Measurements from ENCODE around the gene ENOX1. TPM values are rescaled to one million over a fixed set of nuclear protein-coding genes. Genes with fewer than 3 reads are reported as not detected.

The ENOX1 gene
- total RNA-seq, 1 donor: 7.4 TPM

DNA sequence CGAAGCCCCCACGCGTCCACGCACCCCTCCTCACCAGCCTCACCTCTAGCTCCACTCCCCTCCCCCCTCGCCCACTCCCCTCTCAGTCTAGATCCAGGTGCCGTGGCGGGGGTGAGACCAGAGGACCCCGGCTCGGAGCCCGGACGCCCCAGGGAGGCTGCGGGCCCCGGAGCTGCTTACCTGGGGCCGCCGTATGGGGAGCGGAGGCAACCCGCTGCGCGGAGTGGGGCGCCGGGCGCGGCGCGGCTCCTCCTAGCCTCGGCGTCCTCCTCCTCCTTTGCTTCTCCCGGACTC, 353 bp downstream of the ENOX1 start:
- TF ChIP-seq, protein P1, sequence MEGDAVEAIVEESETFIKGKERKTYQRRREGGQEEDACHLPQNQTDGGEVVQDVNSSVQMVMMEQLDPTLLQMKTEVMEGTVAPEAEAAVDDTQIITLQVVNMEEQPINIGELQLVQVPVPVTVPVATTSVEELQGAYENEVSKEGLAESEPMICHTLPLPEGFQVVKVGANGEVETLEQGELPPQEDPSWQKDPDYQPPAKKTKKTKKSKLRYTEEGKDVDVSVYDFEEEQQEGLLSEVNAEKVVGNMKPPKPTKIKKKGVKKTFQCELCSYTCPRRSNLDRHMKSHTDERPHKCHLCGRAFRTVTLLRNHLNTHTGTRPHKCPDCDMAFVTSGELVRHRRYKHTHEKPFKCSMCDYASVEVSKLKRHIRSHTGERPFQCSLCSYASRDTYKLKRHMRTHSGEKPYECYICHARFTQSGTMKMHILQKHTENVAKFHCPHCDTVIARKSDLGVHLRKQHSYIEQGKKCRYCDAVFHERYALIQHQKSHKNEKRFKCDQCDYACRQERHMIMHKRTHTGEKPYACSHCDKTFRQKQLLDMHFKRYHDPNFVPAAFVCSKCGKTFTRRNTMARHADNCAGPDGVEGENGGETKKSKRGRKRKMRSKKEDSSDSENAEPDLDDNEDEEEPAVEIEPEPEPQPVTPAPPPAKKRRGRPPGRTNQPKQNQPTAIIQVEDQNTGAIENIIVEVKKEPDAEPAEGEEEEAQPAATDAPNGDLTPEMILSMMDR (IDR thresholded peaks at IDR 0.05; ENCODE audit: insufficient read depth, low read length): no peak
- peak overlapping the region; percentile 75 for H3K4me3 ChIP-seq (ENCODE audit: low read depth, low read length)
- DNase-seq (ENCODE audit: low read depth): no peak

DNA sequence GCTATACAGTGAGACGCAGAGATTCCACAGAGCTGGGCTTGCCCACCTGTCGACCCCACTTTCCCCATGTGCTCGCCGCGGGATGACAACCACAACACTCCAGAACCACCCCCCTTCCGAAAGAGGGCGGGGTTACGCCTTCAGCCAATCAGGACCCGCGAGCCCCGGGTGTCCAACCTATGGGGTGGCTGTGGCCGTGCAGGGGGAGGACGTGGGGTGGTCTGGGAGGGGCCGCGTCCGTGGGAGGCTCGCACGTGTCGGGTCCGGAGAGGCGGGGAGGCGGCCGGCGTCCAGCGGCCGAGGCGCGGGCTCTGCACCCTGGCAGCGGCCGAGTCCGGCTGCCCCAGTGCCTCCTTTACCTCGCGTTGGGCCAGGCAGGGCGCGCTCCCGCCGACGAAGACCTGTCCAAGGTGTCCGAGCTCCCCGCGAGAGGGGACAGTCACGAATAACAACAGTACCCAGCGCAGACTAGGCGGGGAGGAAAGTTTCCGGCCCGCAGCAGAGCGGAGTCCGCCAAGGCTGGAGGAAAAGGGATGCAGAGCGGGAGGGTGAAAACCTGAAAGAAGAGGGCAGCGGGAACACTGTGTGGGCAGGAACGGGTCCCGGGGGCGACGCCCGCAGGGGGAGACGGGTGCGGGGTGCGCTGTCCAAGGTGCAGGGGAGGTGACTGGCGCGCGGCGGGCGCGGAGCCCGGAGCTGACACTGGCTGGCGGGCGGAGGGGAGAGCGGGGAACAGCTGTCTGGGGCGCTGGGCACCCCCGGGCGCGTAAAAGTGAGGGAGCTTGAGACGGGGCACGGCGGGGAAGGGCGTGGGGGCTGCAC, 911 bp downstream of the ENOX1 start:
- TF ChIP-seq, protein P1 (IDR thresholded peaks at IDR 0.05; ENCODE audit: insufficient read depth, low read length): no peak
- DNase-seq (ENCODE audit: low read depth): peak; percentile 78
- H3K4me3 ChIP-seq (ENCODE audit: low read depth, low read length): peak overlapping the region; percentile 75

DNA sequence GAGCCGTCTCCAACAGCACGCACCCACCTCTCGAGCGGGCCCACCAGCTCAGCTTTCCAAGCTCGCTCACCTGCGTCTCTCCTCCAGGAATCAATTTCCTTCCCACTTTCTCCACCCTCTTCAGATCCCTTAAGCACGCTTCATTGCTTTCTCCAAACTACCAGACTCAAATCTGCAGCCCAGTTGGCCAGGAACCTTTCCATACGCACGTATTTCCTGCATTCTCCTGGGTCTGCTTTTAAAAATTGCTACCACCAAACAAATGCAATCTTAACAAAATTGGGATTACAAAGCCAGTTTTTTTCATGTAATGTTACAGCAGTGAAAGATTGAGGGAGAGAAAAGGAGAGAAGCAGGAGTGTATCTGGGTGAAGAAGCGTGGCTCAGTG, 1.5 kb downstream of the ENOX1 start:
- peak overlapping the region; percentile 75 for H3K4me3 ChIP-seq (ENCODE audit: low read depth, low read length)
- DNase-seq (ENCODE audit: low read depth): peak; percentile 29
- TF ChIP-seq, protein P1 (IDR thresholded peaks at IDR 0.05; ENCODE audit: insufficient read depth, low read length): no peak

DNA sequence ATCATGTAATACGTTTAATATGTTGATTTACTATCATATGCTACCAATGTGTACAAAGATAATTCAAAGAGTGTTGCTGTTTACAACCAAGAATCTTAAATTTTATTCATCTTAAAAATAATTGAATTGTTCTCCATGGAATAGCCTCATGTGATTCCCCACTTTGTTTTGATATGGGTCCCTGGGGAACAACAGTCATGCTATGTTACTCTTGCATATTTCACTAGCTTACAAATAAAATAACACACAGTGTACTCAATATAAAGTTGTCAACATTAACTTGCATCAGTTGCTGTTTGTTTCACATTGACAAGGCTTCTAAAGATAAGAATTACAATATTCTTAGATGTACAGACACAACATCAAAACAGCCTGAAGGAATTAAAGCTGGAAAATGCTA, 2.3 kb downstream of the ENOX1 start:
- H3K4me3 ChIP-seq (ENCODE audit: low read depth, low read length): no peak overlapping the region
- TF ChIP-seq, protein P1 (IDR thresholded peaks at IDR 0.05; ENCODE audit: insufficient read depth, low read length): no peak
- DNase-seq (ENCODE audit: low read depth): peak; percentile 45

DNA sequence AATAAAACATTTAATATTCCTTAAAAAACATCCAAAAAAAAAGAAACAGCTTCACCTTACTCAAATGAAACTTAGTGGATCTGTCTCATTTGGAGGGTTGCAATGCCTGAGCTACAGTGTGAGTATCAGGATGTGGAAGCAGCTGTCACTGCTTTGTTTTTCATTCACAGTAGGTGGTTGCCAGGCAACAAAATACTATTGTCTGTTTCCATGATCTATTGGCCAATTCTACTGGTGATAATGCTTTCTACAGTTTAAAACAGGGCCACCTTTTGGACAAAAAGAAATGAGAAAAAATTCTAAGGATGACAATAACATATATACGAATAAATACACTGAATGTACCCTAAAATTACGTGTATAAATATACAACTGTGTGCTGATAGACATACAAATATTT, 3.0 kb downstream of the ENOX1 start:
- H3K4me3 ChIP-seq (ENCODE audit: low read depth, low read length): no peak overlapping the region
- DNase-seq (ENCODE audit: low read depth): peak; percentile 61
- TF ChIP-seq, protein P1 (IDR thresholded peaks at IDR 0.05; ENCODE audit: insufficient read depth, low read length): no peak

DNA sequence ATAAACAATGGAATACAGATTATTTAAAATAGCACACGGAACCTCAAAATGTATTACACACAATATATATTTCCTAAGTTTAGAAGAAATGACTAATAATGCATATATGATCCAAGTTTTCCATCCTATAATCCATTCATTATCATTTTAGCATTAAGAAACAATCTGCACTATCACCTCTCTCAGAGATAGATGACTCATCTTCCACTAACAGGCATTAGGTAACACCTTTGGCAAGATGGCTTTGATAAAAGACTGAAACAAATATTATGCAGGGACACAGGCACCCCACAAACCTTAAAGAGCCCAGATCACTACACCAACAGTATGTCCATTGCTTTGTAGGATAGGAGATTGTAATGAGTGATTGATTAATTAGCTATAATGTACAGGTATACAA, 4.1 kb downstream of the ENOX1 start:
- TF ChIP-seq, protein P1 (IDR thresholded peaks at IDR 0.05; ENCODE audit: insufficient read depth, low read length): no peak
- DNase-seq (ENCODE audit: low read depth): no peak
- no peak overlapping the region for H3K4me3 ChIP-seq (ENCODE audit: low read depth, low read length)

DNA sequence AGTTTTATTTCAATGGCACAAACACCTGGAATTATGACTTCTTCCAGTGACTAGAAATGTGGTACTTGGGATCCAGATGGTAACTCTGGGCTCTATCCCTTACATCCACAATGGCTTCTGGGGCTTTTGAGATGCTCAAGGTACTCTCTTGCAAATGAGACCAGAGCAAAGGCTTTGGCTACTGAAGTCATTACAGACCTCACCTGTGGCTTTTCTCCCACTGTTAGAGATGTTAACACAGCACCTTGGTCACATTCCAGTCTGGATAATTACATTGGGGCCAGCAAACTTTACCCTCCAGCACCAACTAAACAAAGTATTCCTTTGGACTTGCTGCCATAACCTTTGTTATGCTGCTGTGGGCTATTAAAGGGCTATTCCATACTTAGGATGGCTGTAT, 6.1 kb downstream of the ENOX1 start:
- TF ChIP-seq, protein P1 (IDR thresholded peaks at IDR 0.05; ENCODE audit: insufficient read depth, low read length): no peak
- no peak for DNase-seq (ENCODE audit: low read depth)
- no peak overlapping the region for H3K4me3 ChIP-seq (ENCODE audit: low read depth, low read length)
